NCI-H2227 (cell line): ENCODE measurements around the gene DCTN2.

Experiments used
- DNase-seq: peaks from one replicate; lab custom pipeline; 2025; ENCODE audit not compliant: unreplicated experiment; lab: John Stamatoyannopoulos, UW

Gene DCTN2

GRCh38 chr12:57550641-57551549 is 3.9 kb upstream of the DCTN2 start:
- no peak for DNase-seq

GRCh38 chr12:57549909-57550640 is 3.1 kb upstream of the DCTN2 start, which contains the start of gene KIF5A:
KIF5A (plus strand) TSS chr12:57550044; CDS start chr12:57550272, 228 bp downstream.
- peak; percentile 80 for DNase-seq

DNA sequence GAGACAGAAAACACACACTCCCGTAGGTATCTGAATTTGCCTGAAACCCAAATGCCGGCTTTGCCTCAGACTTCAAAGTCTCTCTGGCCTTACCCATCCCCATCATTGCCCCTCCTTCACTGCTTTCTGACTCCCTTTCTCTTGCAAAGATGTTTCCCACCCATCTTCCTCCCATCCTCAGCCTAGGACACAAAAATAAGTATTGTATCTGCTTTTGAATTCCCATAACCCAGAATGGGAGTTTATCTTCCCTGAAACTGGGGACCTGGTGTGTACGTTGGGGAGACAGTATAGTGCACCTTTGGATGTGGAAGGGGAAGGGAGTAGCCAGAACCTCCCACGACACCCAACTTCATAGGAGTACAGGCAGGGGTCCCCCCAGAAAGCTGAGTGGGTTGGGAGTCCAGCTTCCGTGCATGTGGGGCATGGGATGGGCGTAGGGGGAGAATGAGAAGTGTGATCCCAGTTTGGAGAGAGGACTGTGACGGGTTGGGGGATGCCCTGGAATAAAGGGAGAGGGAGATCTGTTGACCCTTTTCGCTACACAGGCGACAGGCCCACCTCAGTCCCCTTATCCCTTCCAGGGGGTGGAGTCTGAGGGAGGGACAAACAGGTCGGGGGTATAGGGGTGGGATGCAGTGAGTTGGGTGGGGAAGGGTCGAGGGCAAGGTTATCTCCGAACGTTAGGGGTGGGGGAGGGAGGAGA is 2.4 kb upstream of the DCTN2 start:
- DNase-seq: no peak

- no peak for DNase-seq
Observed at GRCh38 chr12:57548488-57548887, 1.5 kb upstream of the DCTN2 start.

GRCh38 chr12:57548013-57548315 is 972 bp upstream of the DCTN2 start:
- no peak for DNase-seq

- no peak for DNase-seq
Observed at GRCh38 chr12:57547288-57548012, 458 bp upstream of the DCTN2 start.

- DNase-seq: no peak
Observed at GRCh38 chr12:57545809-57546437, 1.1 kb downstream of the DCTN2 start.

GRCh38 chr12:57543581-57543980 is 3.4 kb downstream of the DCTN2 start:
- DNase-seq: no peak

GRCh38 chr12:57541717-57542116 is 5.3 kb downstream of the DCTN2 start:
- DNase-seq: no peak

DNA sequence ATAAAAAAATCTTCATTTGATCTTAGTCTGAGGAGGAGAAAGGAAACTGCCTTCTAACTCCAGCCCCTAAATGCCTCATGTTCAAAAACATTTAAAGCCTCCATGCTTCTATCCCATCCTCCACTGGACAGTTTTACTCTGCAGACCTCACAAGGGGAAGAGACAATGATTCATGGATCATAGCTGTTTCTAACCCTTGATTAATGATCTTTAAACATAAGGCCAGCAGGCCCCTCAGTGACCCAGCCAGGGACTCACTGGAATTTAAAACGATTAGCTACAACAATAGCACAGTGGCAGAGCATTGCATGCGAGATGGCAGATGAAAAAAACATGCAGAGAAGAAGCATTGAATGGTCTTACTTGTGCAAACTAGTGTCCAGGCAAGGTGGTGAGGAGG is 6.0 kb downstream of the DCTN2 start:
- peak; percentile 28 for DNase-seq

- no peak for DNase-seq
Observed at GRCh38 chr12:57539134-57539768, 7.7 kb downstream of the DCTN2 start.

GRCh38 chr12:57536597-57536942 is 10.4 kb downstream of the DCTN2 start:
- DNase-seq: no peak

GRCh38 chr12:57535764-57536596 is 11.0 kb downstream of the DCTN2 start:
- DNase-seq: no peak

DNA sequence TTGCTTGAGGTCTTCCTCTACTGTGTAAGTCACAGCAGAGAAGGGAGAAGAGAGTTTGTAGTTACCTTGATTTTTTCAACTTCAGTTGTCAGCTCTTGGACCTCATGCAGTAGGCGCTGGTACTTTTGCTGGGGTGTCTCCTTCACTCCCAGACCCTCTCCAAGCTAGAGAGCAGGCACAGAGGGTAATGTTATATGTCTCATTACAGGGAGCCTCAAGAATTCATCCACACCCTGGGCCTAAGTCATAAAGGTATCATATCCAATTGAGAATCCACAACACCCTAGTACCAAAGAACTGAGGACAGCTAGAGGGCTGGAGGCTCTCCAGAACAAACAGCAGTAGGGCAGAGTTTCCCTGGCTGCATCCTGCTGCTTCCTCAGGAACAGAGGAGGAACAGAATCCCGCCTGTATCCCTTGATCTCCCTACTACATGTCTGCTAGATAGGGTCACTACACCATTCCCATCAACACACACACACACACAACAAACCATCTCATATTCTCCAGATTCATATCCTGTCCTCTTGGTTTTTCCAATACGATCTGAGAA is 11.9 kb downstream of the DCTN2 start:
- no peak for DNase-seq

- DNase-seq: no peak
Observed at GRCh38 chr12:57534250-57534649, 12.7 kb downstream of the DCTN2 start.

- DNase-seq: no peak
Observed at GRCh38 chr12:57533108-57533507, 13.9 kb downstream of the DCTN2 start.

- DNase-seq: no peak
Observed at GRCh38 chr12:57531836-57532235, 15.2 kb downstream of the DCTN2 start.

- no peak for DNase-seq
Observed at GRCh38 chr12:57530396-57531142, 16.4 kb downstream of the DCTN2 start.
